GM21576 (cell line): ENCODE measurements around the gene MYLK.
"Not testable (repeated sequence)": the region's sequence is repeated elsewhere in the genome, so short reads cannot be mapped to it uniquely, and the experiment has no call there.

Experiments
- ATAC-seq: cut with Tn5 transposase; IDR thresholded peaks from one replicate; pipeline ENCODE4 v1.9.1; 2021; ENCODE audit warnings: mild to moderate bottlenecking, moderate library complexity; ENCODE audit not compliant: unreplicated experiment

MYLK gene

DNA sequence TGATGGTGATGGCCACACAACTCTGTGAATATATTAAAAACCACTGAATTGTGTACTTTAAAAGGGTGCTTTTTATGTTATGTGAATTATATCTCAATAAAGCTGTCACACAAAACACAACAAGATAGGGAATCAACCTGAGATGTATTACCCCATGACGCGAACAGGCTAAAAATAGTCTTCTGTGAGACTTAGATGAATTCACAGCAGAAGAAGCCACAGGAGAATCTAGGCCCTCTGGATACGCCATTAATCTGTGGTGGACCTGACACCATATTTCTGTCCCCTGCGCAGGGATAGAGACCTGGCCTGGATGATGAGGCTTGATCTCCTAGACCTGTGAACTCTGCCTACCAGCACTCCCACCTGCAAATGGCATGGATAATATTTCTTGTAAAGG lies 153.3 kb downstream of the MYLK start:
- ATAC-seq, result no peak

DNA sequence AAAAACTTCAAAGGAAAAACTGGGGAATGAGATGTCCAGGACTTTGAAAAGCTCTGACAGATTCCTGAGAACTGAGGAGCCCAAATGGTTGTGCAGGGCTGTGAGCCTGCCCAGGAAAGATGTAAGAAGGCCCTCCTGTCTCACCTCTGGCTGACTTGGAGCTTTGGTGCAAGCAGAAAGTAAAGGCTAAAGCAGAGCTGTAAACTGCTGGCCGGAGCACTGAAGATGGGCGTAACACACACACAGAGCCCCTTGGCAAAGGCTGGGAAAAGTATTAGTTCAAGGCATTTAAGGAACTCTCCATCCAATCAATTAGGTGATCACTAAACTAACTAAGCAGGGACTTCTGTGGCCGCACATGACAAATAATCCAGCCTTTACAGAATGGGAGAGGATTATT lies 155.1 kb downstream of the MYLK start:
- ATAC-seq, result no peak

- no peak for ATAC-seq
These were observed 156.1 kb downstream of the MYLK start for GRCh38 chr3:123728014-123728413.

- ATAC-seq, result no peak
These were observed 158.3 kb downstream of the MYLK start for GRCh38 chr3:123725652-123726400.

DNA sequence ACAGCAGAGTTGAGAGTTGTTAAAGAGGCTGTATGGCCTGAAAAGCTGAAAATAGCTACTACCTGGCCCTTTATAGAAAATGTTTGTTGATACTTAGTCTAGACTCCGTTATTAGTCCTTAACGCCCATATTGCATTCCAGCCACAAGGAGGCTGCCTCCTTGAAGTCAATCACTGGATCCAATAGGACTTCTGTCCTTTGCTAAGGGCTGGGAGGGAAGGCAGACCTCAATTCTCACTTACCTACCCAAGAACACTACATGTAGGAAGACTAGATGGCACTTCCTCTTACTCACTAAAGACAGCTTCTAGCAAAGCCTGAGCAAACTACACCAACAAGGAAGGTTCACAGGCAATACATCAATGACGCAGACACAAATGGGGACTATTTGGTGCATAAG lies 159.8 kb downstream of the MYLK start:
- no peak for ATAC-seq

- no peak for ATAC-seq
These were observed 160.5 kb downstream of the MYLK start for GRCh38 chr3:123723522-123724168.

GRCh38 chr3:123723070-123723469 lies 161.1 kb downstream of the MYLK start:
- no peak for ATAC-seq

DNA sequence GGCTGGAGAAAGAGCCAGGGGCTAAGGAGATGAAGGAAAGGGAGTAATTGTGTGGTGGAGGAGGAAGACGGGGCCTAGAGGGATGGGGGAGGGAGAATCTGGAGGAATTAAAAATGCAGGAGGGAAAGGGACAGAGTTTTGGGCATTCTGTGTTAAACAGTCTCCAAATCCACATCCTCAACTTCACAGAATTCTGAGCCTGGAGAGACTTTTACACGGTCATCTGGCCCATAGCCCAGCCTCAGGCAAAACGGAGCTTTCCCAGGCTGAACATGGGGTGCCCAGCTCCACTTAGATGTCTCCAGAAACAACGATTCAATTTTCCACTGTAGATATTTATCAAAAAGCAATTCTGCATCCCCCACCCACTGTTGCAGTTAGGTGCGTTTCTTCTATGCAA lies 161.7 kb downstream of the MYLK start:
- no peak for ATAC-seq

- no peak for ATAC-seq
These were observed 162.1 kb downstream of the MYLK start for GRCh38 chr3:123722021-123722420.

GRCh38 chr3:123721095-123721689 lies 162.9 kb downstream of the MYLK start:
- ATAC-seq, result not testable (repeated sequence)

- no peak for ATAC-seq
These were observed 163.5 kb downstream of the MYLK start for GRCh38 chr3:123720638-123721037.

- no peak for ATAC-seq
These were observed 164.2 kb downstream of the MYLK start for GRCh38 chr3:123719862-123720453.

GRCh38 chr3:123719061-123719756 lies 164.9 kb downstream of the MYLK start:
- ATAC-seq, result not testable (repeated sequence)

GRCh38 chr3:123718108-123718507 lies 166.0 kb downstream of the MYLK start:
- ATAC-seq, result no peak

DNA sequence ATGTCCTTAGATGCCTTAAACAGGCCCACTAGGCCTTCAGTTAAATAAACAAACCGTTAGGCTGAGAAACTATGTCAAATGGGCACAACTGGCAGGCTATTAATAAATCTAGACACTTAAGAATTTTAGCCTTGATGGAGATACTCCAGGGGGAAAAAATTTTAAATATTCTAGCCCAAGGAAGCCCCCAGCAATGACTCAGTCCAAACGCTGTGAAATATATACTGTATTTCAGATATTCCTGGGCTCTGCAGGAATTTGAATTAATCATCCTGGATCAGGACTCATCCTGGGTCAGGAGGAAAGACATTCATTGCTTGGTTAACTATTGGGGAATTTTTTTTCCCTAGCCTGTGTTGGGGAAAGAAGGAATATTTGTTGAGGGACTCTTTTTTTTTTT lies 166.7 kb downstream of the MYLK start:
- not testable (repeated sequence) for ATAC-seq

- no peak for ATAC-seq
These were observed 167.7 kb downstream of the MYLK start for GRCh38 chr3:123716411-123716810.

- no peak for ATAC-seq
These were observed 170.9 kb downstream of the MYLK start for GRCh38 chr3:123713211-123713610.

DNA sequence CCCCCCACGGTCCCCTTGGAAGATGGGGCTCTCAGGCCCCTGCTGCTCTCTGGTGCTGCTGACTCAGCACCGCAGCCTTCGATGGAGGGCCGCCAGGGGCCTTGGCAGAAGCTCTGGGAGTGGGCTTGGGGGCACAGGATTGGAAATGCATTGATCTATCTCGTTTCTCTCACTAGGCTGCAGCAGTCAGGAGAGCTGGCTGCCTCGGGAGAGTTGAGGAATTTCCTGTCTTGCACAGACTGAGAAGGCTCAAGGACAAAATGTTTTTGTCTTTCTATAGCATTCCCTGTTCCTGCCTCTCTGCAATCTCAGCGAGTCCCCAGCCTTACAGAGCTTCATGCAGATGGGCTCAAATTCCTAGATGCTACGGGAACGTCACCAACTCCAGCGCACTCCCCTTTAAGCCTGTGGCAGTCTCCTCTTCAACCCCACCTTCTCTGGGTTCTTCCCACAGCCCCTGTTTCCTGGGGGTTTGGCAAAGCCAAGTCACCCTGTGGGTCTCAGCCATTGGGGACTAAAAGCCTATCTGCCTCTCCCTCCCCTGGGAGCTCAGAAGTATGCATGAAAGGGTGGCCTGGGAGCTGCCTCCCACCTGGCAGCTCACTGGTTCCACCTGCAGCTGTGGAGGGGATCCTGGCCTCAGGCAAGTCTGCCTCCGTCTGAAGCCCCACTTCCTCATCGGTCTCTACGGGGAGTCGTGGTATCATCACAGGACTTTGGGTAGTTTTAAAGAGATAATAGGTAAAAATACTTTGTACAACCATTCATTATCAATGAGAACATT lies 171.9 kb downstream of the MYLK start:
- no peak for ATAC-seq

GRCh38 chr3:123711356-123711755 lies 172.8 kb downstream of the MYLK start:
- no peak for ATAC-seq

GRCh38 chr3:123708531-123708930 lies 175.6 kb downstream of the MYLK start:
- ATAC-seq, result no peak
